ENCODE results near the gene DBNDD1.

DNA sequence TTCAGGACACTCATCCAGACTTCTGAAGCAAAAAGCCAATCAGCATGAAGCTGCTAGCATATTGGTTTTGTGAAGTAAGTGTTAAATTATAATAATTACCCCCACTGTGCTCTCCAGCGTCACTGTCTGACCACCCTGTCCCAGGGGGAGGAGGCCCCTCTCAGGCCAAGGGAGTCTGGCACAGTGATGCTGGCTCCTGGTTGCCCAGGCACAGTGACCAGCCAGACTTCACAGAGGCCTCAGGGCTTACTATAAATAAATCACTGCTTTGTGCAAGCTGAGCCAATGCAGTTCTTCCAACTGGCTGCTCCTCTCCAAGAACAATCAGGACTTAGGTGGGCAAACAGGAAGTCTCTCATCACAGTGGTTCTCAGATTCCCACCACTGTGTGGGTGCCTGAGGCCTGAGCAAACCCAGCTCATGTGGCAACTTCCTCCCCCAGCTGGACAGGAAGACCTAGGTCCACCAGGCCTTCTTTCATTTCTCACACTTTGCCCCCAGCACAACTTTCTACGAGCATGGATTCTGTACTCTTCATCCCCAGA is 1.7 kb upstream of the DBNDD1 start:
- no peak for TF ChIP-seq POLR2AphosphoS5 (IDR thresholded peaks at IDR 0.05; ENCODE audit: low read depth, low read length)
- TF ChIP-seq SIN3A (IDR thresholded peaks at IDR 0.05; ENCODE audit: borderline replicate concordance, insufficient read depth, low read length) = no peak
- TF ChIP-seq, protein P1, sequence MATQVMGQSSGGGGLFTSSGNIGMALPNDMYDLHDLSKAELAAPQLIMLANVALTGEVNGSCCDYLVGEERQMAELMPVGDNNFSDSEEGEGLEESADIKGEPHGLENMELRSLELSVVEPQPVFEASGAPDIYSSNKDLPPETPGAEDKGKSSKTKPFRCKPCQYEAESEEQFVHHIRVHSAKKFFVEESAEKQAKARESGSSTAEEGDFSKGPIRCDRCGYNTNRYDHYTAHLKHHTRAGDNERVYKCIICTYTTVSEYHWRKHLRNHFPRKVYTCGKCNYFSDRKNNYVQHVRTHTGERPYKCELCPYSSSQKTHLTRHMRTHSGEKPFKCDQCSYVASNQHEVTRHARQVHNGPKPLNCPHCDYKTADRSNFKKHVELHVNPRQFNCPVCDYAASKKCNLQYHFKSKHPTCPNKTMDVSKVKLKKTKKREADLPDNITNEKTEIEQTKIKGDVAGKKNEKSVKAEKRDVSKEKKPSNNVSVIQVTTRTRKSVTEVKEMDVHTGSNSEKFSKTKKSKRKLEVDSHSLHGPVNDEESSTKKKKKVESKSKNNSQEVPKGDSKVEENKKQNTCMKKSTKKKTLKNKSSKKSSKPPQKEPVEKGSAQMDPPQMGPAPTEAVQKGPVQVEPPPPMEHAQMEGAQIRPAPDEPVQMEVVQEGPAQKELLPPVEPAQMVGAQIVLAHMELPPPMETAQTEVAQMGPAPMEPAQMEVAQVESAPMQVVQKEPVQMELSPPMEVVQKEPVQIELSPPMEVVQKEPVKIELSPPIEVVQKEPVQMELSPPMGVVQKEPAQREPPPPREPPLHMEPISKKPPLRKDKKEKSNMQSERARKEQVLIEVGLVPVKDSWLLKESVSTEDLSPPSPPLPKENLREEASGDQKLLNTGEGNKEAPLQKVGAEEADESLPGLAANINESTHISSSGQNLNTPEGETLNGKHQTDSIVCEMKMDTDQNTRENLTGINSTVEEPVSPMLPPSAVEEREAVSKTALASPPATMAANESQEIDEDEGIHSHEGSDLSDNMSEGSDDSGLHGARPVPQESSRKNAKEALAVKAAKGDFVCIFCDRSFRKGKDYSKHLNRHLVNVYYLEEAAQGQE (IDR thresholded peaks at IDR 0.05; ENCODE audit: insufficient read depth in 1 of 2, low read depth in 2 of 2, low read length in 2 of 2) = no peak

Measured in PFSK-1 (cell line).